ENCODE data around the gene NOP58. TPM values are rescaled to one million over a fixed set of nuclear protein-coding genes. Genes with fewer than 3 reads are reported as not detected.
A peak's percentile ranks its signal among the peaks of the same experiment; 100 is the strongest.
"Not testable (repeated sequence)": the region's sequence is repeated elsewhere in the genome, so short reads cannot be mapped to it uniquely, and the experiment has no call there.

The NOP58 gene
- total RNA-seq, 3 donors from 2014 or later, result 349 to 393 (median 377) TPM

DNA sequence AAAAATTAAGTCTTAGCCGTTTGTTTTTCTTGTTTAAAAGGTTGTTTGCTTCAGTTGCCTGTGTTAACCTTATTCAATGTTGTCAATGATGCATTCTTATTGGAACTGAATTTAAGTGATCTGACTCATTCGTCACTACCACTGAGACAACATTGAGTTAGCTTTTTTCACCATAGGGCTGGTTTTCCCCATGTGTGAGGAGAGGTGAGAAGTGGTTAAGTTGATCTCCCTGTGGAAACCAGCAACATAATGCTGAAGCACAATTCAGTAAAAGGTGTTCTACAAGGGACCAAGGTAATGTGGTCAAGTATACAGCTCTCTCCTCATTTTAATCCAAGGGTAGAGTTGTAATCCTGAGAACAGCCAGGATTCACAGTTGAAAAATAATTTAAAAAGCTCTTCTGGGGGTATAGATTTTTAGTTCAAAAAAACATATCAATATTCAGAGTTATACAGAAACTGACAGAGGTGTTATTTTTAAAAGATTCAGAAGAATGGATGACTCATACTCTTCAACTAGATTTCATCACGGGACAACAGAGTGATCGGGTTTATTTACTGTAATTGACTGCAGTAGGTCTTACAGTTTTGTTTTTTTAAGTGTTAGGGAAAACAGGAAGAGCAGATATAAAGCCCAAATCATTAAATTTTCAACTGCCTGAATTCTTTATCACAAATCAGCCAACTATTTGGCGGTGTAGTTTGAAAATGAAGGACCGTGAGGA is 12.6 kb downstream of the NOP58 start:
- no peaks in the 10 kb centered on the region for H3K9me3 Mint-ChIP-seq
- DNase-seq (no peak), ATAC-seq (peak; percentile 79 to 82)
- no peaks in the 10 kb centered on the region for H3K27me3 Mint-ChIP-seq (ENCODE audit: low read depth)
- H3K4me3 Mint-ChIP-seq, result peak overlapping the region; percentile 70
- peaks cover 45% of the 10 kb centered on the region for H3K4me1 Mint-ChIP-seq (ENCODE audit: low read depth)
- H3K36me3 Mint-ChIP-seq (ENCODE audit: insufficient read depth), result peaks cover 43% of the 10 kb centered on the region

DNA sequence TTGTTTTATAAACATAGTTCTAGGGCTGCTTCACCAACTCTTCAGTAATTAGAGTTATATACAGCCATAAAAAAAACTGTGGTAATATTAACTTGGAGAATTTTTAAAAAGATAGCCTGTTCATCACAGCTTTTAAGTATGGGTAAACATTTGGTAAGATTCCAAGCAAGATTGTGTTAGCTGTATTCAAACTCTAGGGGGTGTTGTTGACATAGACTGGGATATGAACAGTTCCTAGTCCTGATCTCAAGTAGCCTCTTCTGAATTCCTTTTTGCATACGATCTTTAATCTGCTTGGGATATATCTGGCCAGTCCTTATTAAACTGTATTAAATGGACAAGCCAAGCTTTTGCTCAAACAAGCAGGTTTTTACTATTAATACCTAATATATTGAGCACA is 13.4 kb downstream of the NOP58 start:
- DNase-seq, result no peak
- ATAC-seq, result no peak
- peaks cover 40% of the 10 kb centered on the region for H3K4me1 Mint-ChIP-seq (ENCODE audit: low read depth)
- no peak overlapping the region for H3K4me3 Mint-ChIP-seq
- no peaks in the 10 kb centered on the region for H3K9me3 Mint-ChIP-seq
- H3K27me3 Mint-ChIP-seq (ENCODE audit: low read depth), result no peaks in the 10 kb centered on the region
- H3K36me3 Mint-ChIP-seq (ENCODE audit: insufficient read depth), result peaks cover 43% of the 10 kb centered on the region

DNA sequence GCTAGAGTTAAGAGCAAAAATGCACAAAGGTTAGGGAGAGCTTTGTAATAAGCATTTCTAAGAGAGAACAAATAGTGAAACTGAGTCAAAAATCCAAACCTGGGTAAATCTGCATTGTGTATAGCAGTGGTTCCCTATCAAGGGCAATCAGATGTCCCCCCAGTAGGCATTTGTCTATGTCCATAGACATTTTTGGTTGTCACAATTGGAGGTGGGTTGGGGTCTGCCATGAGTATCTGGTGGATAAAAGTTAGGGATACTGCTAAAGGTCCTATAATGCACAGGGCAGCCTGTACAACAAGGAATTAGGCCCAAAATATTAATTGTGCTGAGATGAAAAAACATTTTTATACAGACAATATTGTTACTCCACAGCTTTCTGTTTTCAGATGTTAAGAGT is 21.0 kb downstream of the NOP58 start:
- Mint-ChIP-seq H3K27me3 (ENCODE audit: low read depth) (no peaks in the 10 kb centered on the region), H3K36me3 (ENCODE audit: insufficient read depth) (peaks cover 37% of the 10 kb centered on the region), H3K4me3 (no peak overlapping the region), H3K4me1 (ENCODE audit: low read depth) (no peaks in the 10 kb centered on the region), H3K9me3 (no peaks in the 10 kb centered on the region)
- DNase-seq, result no peak
- ATAC-seq, result no peak

DNA sequence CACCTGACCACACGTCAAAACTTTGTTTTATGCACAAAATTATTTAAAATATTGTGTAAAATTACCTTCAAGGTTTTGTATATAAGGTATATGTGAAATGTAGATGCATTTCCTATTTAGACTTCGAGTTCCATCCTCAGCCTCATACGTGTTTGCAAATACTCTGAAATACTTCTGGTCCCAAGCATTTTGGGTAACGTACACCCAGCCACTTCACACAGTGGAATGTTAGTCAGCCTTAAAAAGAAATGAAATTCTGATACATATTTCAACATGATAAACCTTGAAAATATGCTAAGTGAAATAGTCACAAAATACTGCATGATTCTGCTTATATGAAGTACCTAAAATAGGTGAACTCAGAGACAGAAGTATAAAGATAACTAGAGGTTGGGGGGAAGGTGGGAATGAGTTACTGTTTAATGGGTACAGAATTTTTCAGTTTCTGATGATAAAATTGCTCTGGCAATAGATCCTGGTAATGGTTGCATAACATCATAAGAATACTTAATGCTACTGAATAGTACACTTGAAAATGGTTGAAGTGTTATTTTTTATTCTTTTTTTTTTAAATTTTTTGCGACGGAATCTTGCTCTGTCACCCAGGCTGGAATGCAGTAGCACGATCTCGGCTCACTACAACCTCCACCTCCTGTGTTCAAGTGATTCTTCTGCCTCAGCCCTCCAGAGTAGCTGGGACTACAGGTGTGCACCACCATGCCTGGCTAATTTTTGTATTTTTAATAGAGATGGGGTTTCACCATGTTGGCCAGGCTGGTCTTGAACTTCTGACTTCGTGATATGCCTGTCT is 24.0 kb downstream of the NOP58 start:
- ATAC-seq (no peak), DNase-seq (no peak)
- Mint-ChIP-seq H3K4me1 (ENCODE audit: low read depth) (peaks cover 3% of the 10 kb centered on the region), H3K36me3 (ENCODE audit: insufficient read depth) (peaks cover 32% of the 10 kb centered on the region), H3K27me3 (ENCODE audit: low read depth) (no peaks in the 10 kb centered on the region), H3K4me3 (no peak overlapping the region), H3K9me3 (no peaks in the 10 kb centered on the region)

DNA sequence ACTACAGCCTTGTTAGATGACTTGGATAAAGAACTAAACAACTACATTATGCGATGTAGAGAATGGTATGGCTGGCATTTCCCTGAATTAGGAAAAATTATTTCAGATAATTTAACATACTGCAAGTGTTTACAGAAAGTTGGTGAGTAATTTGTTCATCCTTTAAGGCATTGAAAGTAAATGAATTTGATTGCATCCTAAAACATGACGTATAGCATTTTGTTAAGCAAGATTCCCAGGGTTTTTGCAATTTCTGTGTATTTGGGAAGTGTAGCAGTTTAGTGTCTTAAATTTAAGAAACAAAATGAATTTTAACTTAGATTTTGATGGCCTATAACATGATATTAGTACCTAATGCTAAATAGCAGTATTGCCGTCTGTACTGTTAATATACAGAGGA is 24.8 kb downstream of the NOP58 start:
- no peak overlapping the region for H3K4me3 Mint-ChIP-seq
- no peak for ATAC-seq
- peaks cover 32% of the 10 kb centered on the region for H3K36me3 Mint-ChIP-seq (ENCODE audit: insufficient read depth)
- no peaks in the 10 kb centered on the region for H3K9me3 Mint-ChIP-seq
- DNase-seq, result no peak
- H3K4me1 Mint-ChIP-seq (ENCODE audit: low read depth), result peaks cover 7% of the 10 kb centered on the region
- no peaks in the 10 kb centered on the region for H3K27me3 Mint-ChIP-seq (ENCODE audit: low read depth)

DNA sequence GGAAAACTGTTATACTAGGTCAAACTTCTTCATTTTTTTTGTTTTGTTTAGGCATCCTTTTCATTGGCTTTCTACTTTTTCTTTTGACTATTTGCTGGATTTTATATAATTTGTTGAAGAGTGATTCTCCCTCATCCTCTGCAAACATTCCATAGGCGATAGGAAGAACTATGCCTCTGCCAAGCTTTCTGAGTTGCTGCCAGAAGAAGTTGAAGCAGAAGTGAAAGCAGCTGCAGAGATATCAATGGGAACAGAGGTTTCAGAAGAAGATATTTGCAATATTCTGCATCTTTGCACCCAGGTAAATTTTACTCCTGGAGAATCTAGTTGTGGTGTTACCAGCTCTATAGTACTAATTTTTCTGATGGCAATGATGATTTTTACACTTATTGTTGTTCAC is 25.4 kb downstream of the NOP58 start:
- no peaks in the 10 kb centered on the region for H3K9me3 Mint-ChIP-seq
- no peak overlapping the region for H3K4me3 Mint-ChIP-seq
- H3K36me3 Mint-ChIP-seq (ENCODE audit: insufficient read depth), result peaks cover 38% of the 10 kb centered on the region
- H3K4me1 Mint-ChIP-seq (ENCODE audit: low read depth), result peaks cover 9% of the 10 kb centered on the region
- no peaks in the 10 kb centered on the region for H3K27me3 Mint-ChIP-seq (ENCODE audit: low read depth)
- ATAC-seq (no peak), DNase-seq (no peak)

DNA sequence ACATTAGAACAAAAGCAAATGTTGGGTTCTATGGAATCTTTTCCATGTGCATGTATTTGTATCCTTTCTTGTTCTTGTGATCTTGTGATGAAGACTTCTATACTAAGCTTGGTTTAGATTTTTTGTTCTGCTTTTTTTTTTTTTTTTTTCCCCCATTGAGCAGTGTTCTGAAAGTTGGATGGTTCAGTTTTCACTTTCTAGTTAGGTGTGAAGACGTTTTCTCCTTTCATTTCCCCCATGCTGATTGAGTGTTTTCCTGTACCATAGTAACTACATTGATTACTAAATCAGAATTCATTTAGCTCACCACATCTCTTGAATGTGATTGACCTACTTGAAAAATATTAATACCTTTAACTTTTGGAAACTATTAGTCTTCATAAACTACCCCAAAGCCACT is 34.1 kb downstream of the NOP58 start:
- H3K36me3 Mint-ChIP-seq (ENCODE audit: insufficient read depth), result peaks cover 59% of the 10 kb centered on the region
- peaks cover 21% of the 10 kb centered on the region for H3K4me1 Mint-ChIP-seq (ENCODE audit: low read depth)
- H3K9me3 Mint-ChIP-seq, result no peaks in the 10 kb centered on the region
- DNase-seq (no peak), ATAC-seq (peak; percentile 61 to 67)
- H3K4me3 Mint-ChIP-seq, result no peak overlapping the region
- no peaks in the 10 kb centered on the region for H3K27me3 Mint-ChIP-seq (ENCODE audit: low read depth)

DNA sequence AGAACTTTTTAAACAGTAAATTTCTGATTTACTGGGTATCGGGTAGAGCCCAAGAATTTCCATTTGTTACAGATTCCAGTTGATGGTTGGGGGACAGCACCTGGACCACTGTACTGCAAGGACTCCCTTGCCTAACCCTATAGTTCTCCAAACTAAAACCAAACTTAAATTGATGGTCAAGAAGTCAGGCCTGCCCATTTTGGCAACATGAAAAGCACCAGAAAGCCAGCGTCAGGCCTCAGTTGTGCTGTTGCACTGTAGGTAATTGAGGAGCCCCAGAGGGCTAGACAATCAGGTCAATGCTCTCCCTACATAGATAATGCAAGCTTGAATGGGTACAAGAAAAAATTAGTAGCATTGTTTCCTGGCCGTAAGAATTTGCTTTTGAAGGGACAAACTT is 40.5 kb downstream of the NOP58 start:
- Mint-ChIP-seq H3K27me3 (ENCODE audit: low read depth) (no peaks in the 10 kb centered on the region), H3K4me1 (ENCODE audit: low read depth) (peaks cover 5% of the 10 kb centered on the region), H3K4me3 (no peak overlapping the region), H3K36me3 (ENCODE audit: insufficient read depth) (peaks cover 41% of the 10 kb centered on the region), H3K9me3 (no peaks in the 10 kb centered on the region)
- DNase-seq (no peak), ATAC-seq (peak in 1 of 2 donors; percentile 8)

DNA sequence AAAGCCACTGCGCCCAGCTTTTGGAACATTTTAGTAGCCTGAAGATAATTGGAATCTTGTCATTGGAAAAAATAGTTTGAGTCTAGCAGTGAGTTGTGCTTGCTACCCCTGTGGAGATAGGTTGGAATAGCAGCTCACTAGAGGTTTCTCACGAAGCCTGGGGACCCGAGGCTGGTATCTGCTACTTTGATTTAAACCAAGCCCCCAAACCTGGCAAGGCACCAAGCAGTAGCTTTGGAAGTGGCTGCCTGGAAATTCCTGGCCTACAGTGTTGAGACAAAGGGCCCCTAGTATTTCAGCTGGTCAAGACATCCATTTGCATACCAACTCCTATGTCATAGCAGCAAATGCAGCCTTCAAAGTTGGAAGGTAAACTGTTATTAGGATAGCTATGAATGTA is 42.1 kb downstream of the NOP58 start:
- DNase-seq (no peak), ATAC-seq (no peak)
- peaks cover 2% of the 10 kb centered on the region for H3K4me1 Mint-ChIP-seq (ENCODE audit: low read depth)
- no peaks in the 10 kb centered on the region for H3K27me3 Mint-ChIP-seq (ENCODE audit: low read depth)
- no peaks in the 10 kb centered on the region for H3K9me3 Mint-ChIP-seq
- peaks cover 33% of the 10 kb centered on the region for H3K36me3 Mint-ChIP-seq (ENCODE audit: insufficient read depth)
- no peak overlapping the region for H3K4me3 Mint-ChIP-seq

DNA sequence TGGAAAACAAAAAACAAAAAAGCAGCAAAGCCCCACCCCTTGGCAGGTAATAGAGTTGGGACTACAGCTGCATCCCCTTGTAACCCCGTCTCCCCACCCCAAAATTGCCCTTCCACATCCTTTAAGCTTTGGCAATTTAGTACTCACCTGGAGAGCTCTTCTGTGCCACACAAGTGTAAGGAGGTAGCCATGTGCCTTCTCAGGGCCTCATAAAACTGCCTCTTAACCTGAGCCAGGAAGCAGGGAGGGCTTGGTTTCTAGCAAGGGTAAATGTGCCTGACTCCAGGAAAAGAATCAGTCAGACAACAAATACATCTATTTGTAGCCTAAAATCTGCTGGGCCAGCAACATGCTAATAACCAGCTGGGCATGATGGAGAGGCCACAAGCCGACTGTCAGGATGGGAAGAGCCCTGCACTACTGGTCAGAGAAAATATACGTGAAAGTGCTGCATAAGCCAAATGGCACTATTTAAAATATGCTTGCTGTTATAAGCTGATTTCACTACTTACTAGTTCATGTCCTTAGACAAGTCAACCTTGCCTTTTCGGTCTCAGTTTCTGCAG is 46.3 kb downstream of the NOP58 start:
- Mint-ChIP-seq H3K4me1 (ENCODE audit: low read depth) (no peaks in the 10 kb centered on the region), H3K36me3 (ENCODE audit: insufficient read depth) (peaks cover 3% of the 10 kb centered on the region)

DNA sequence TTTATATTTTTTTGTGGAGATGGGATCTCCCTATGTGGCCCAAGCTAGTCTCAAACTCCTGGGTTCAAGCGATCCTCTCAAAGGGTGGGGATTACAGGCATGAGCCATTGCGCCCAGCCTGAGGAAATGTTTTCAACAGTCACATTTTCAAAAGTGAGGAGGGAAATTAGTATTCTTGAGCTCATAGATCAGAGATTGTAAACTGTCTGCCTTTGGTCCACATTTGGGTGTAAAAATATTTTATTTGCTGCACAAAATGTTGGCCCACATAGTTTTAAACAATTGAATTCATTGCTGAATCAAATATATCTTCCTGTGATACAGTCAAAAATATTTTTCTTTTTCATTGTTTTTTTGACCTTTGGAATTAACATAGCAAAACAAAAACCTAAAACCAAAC is 48.6 kb downstream of the NOP58 start:
- Mint-ChIP-seq H3K27me3 (ENCODE audit: low read depth) (no peaks in the 10 kb centered on the region), H3K4me1 (ENCODE audit: low read depth) (no peaks in the 10 kb centered on the region), H3K36me3 (ENCODE audit: insufficient read depth) (peaks cover 9% of the 10 kb centered on the region), H3K9me3 (no peaks in the 10 kb centered on the region), H3K4me3 (no peak overlapping the region)
- ATAC-seq (no peak), DNase-seq (no peak)

More for the DNA sequence above, 46.3 kb downstream of the NOP58 start:
- ATAC-seq (peak in 1 of 2 donors; percentile 11), DNase-seq (no peak)
- no peaks in the 10 kb centered on the region for H3K9me3 Mint-ChIP-seq
- H3K27me3 Mint-ChIP-seq (ENCODE audit: low read depth), result no peaks in the 10 kb centered on the region
- no peak overlapping the region for H3K4me3 Mint-ChIP-seq

DNA sequence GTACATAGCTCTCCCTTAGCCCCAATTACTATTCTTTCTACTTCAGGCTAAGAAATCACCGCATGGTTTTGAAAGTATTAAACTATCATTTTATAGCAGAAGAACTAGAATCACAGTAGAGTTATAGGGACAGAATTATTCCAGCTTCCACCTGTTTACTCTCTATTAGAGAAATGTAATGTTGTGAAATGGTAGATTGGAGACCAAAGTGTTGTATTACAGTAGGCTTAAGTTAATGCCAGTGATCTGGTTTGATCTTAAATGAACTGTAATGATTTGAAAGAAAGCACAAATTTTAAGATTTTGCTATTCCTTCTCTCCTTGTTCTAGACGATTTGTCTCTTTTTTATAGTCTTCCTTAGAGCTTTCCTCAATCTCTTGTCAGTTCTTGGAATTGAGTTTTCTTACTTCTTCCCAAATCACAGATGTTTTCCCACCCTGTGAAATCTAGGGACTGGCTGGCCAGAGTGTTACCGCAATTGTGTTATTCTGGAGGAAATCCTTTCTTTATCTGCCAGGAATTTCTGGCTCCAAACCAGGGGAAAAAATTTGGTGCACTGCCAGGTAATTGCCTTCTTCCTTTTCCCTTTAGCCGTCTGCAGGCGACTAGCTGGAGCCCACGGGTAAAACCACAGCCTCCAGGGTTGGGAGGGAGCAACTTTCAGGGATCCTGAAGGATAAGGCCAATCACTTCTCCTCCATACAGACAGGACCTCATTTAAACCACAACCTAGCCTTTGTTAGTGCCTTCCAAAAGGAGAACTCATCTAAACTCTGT is 51.7 kb downstream of the NOP58 start:
- Mint-ChIP-seq H3K27me3 (ENCODE audit: low read depth) (no peaks in the 10 kb centered on the region), H3K4me1 (ENCODE audit: low read depth) (no peaks in the 10 kb centered on the region), H3K36me3 (ENCODE audit: insufficient read depth) (peaks cover 10% of the 10 kb centered on the region)

DNA sequence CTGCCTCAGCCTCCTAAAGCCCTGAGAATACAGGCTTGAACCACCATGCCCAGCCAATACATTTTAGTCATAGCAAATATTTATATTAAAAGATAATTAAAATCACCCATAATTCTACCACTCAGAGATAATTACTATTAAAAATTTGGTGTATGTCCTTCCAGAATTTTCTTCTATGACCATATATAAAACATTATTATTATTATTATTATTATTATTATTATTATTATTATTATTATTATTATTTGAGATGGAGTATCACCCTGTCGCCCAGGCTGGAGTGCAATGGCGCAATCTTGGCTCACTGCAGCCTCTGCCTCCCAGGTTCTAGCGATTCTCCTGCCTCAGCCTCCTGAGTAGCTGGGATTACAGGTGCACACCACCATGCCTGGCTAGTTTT is 54.8 kb downstream of the NOP58 start:
- H3K9me3 Mint-ChIP-seq; H3K4me3 Mint-ChIP-seq; DNase-seq; H3K4me1 Mint-ChIP-seq (ENCODE audit: low read depth); H3K27me3 Mint-ChIP-seq (ENCODE audit: low read depth); ATAC-seq: not testable (repeated sequence)
- H3K36me3 Mint-ChIP-seq (ENCODE audit: insufficient read depth), result peaks cover 21% of the 10 kb centered on the region

More for the DNA sequence above, 51.7 kb downstream of the NOP58 start:
- H3K4me3 Mint-ChIP-seq, result no peak overlapping the region
- ATAC-seq (no peak), DNase-seq (no peak)
- no peaks in the 10 kb centered on the region for H3K9me3 Mint-ChIP-seq

DNA sequence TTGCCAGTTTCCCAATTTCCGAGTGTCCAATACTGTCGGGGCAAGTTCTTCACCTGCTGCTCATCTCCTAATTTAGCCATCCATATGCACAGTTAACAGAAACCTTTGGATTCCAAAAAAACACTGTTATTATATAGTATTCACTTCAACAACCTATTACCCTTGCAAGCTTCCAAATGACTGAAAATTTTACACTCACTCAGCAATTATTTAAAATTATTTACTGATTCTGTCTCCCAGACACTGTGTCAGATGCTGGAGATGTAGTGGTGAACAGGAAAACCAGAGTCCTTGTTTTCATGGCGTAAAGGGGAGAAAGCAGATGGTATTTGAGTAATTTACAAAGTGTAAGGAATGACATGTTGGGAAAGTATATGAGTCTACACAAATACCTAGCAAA is 56.9 kb downstream of the NOP58 start:
- Mint-ChIP-seq H3K27me3 (ENCODE audit: low read depth) (no peaks in the 10 kb centered on the region), H3K4me1 (ENCODE audit: low read depth) (no peaks in the 10 kb centered on the region), H3K4me3 (no peak overlapping the region), H3K9me3 (no peaks in the 10 kb centered on the region), H3K36me3 (ENCODE audit: insufficient read depth) (peaks cover 25% of the 10 kb centered on the region)
- ATAC-seq (no peak), DNase-seq (no peak)

Measured in activated T-cell treated with anti-CD3 and anti-CD28 coated beads, Interleukin-2, amount 50 U/mL, for 4 hours (primary cell).